HFFc6 (cell line): ENCODE data around the gene GOLGA6L10. TPM values are rescaled to one million over a fixed set of nuclear protein-coding genes. Genes with fewer than 3 reads are reported as not detected.
"Not testable (repeated sequence)": the region's sequence is repeated elsewhere in the genome, so short reads cannot be mapped to it uniquely, and the experiment has no call there.

Experiments
- DNase-seq: peaks from one replicate; pipeline ENCODE4 v3.0.0-alpha.2; 2018
- H3K27ac Mint-ChIP-seq: 2 replicates; pipeline ENCODE4 v1.8.0; 2020; ENCODE audit warnings: mild to moderate bottlenecking, mixed read lengths
- H3K27me3 Mint-ChIP-seq: 2 replicates; pipeline ENCODE4 v1.8.0; 2021; ENCODE audit warnings: mild to moderate bottlenecking, moderate library complexity, mixed read lengths; ENCODE audit not compliant: insufficient read depth
- H3K36me3 Mint-ChIP-seq: 2 replicates; pipeline ENCODE4 v1.8.0; 2021; ENCODE audit warnings: low read depth, mixed read lengths
- H3K4me1 Mint-ChIP-seq: 2 replicates; pipeline ENCODE4 v1.8.0; 2020; ENCODE audit warnings: low read depth, mixed read lengths
- H3K4me3 Mint-ChIP-seq: 2 replicates; pipeline ENCODE4 v1.8.0; 2020; ENCODE audit warnings: mild to moderate bottlenecking, moderate library complexity, mixed read lengths
- H3K9me3 Mint-ChIP-seq: 2 replicates; pipeline ENCODE4 v1.8.0; 2020; ENCODE audit warnings: mild to moderate bottlenecking, mixed read lengths
- long read RNA-seq: library from polyadenylated mRNA; unstranded; transcript quantifications from one replicate; pipeline ENCODE4 v2.0.0, GENCODE V29; 2019
- total RNA-seq, 6 experiments: library from RNA; stranded (reverse); fragmentation: NEBNext Ultra II Directional; extraction: Animal tissue kit (Norgen Biotek cat#: 25700); gene quantifications; 2 replicates in 1 of 6; 3 replicates in 5 of 6; pipeline ENCODE4 v1.2.3, GENCODE V29; 2021
- TF ChIP-seq, protein P1 (sequence below): fragments of 200-600 bp; sonication (generic); IDR thresholded peaks from 2 replicates; pipeline ENCODE4 v1.5.0; 2021; ENCODE audit warnings: antibody characterized with exemption, mild to moderate bottlenecking

Gene GOLGA6L10
- total RNA-seq = under 1 TPM; 0.43 to 0.69 (median 0.51) TPM
- long read RNA-seq = 0 reads

GRCh38 chr15:82349375-82349774, at the start of gene GOLGA6L10:
Gene GOLGA6L10 (minus strand): TSS chr15:82349475. CDS start chr15:82349375, 100 bp downstream.
- H3K4me3 Mint-ChIP-seq, H3K27ac Mint-ChIP-seq, H3K9me3 Mint-ChIP-seq, H3K27me3 Mint-ChIP-seq, H3K36me3 Mint-ChIP-seq, H3K4me1 Mint-ChIP-seq, DNase-seq: not testable (repeated sequence)

GRCh38 chr15:82398785-82399184, 49.5 kb upstream of the GOLGA6L10 start:
- H3K27ac Mint-ChIP-seq = no peak overlapping the region
- DNase-seq = no peak
- no peaks in the 10 kb centered on the region for H3K27me3 Mint-ChIP-seq
- H3K4me1 Mint-ChIP-seq = peaks cover 3% of the 10 kb centered on the region
- TF ChIP-seq, protein P1, sequence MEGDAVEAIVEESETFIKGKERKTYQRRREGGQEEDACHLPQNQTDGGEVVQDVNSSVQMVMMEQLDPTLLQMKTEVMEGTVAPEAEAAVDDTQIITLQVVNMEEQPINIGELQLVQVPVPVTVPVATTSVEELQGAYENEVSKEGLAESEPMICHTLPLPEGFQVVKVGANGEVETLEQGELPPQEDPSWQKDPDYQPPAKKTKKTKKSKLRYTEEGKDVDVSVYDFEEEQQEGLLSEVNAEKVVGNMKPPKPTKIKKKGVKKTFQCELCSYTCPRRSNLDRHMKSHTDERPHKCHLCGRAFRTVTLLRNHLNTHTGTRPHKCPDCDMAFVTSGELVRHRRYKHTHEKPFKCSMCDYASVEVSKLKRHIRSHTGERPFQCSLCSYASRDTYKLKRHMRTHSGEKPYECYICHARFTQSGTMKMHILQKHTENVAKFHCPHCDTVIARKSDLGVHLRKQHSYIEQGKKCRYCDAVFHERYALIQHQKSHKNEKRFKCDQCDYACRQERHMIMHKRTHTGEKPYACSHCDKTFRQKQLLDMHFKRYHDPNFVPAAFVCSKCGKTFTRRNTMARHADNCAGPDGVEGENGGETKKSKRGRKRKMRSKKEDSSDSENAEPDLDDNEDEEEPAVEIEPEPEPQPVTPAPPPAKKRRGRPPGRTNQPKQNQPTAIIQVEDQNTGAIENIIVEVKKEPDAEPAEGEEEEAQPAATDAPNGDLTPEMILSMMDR = no peak
- no peak overlapping the region for H3K4me3 Mint-ChIP-seq
- H3K9me3 Mint-ChIP-seq = no peaks in the 10 kb centered on the region
- peaks cover 11% of the 10 kb centered on the region; the same call in 1 of the 2 replicates for H3K36me3 Mint-ChIP-seq

- Mint-ChIP-seq H3K4me1 (peaks cover 10% of the 10 kb centered on the region), H3K4me3 (no peak overlapping the region), H3K27me3 (peaks cover 2% of the 10 kb centered on the region; the same call in 1 of the 2 replicates), H3K36me3 (peaks cover 11% of the 10 kb centered on the region; the same call in 1 of the 2 replicates), H3K9me3 (no peaks in the 10 kb centered on the region), H3K27ac (no peak overlapping the region)
- TF ChIP-seq, protein P1 = no peak
- no peak for DNase-seq
Observed at GRCh38 chr15:82397817-82398216, 48.5 kb upstream of the GOLGA6L10 start.

GRCh38 chr15:82395788-82396187, 46.5 kb upstream of the GOLGA6L10 start:
- H3K27me3 Mint-ChIP-seq, DNase-seq, H3K27ac Mint-ChIP-seq, H3K9me3 Mint-ChIP-seq, H3K4me3 Mint-ChIP-seq, H3K4me1 Mint-ChIP-seq: not testable (repeated sequence)
- H3K36me3 Mint-ChIP-seq = peaks cover 11% of the 10 kb centered on the region; the same call in 1 of the 2 replicates

- H3K27me3 Mint-ChIP-seq = peaks cover 2% of the 10 kb centered on the region
- H3K27ac Mint-ChIP-seq = peak overlapping the region; percentile 28; the same call in 1 of the 2 replicates
- peak; percentile 13 for DNase-seq
Observed at GRCh38 chr15:82393671-82394070, 44.4 kb upstream of the GOLGA6L10 start.

DNA sequence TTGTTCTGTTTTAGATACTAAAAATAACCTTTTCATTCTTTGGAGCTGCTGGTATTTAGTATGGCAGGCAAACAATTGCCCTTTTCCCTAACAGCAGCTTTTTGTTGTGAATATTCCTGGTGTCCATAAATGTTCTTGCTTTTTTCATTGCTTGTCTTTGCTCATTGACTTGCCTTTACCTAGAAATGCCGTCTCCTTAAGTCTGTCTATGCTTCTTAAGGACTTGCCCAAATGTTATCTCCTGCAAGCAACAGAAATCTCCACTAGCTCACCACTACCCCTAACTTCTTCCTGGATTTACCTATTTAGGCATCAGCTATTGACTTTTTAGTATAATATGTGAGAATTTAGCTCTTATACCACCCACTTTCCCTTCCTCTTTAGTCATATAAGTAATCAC, 42.8 kb upstream of the GOLGA6L10 start:
- H3K9me3 Mint-ChIP-seq, H3K27ac Mint-ChIP-seq, H3K36me3 Mint-ChIP-seq, H3K4me1 Mint-ChIP-seq, H3K4me3 Mint-ChIP-seq, DNase-seq, H3K27me3 Mint-ChIP-seq: not testable (repeated sequence)

More at GRCh38 chr15:82393671-82394070, 44.4 kb upstream of the GOLGA6L10 start:
- H3K4me3 Mint-ChIP-seq = no peak overlapping the region
- TF ChIP-seq, protein P1 = no peak
- H3K36me3 Mint-ChIP-seq = peaks cover 11% of the 10 kb centered on the region; the same call in 1 of the 2 replicates
- H3K4me1 Mint-ChIP-seq = peaks cover 10% of the 10 kb centered on the region
- no peaks in the 10 kb centered on the region for H3K9me3 Mint-ChIP-seq

DNA sequence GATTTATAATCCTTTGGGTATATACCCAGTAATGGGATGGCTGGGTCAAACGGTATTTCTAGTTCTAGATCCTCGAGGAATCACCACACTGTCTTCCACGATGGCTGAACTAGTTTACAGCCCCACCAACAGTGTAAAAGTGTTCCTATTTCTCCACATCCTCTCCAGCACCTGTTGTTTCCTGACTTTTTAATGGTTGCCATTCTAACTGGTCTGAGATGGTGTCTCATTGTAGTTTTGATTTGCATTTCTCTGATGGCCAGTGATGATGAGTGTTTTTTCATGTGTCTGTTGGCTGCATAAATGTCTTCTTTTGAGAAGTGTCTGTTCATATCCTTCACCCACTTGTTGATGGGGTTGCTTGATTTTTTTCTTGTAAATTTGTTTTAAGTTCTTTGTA, 40.9 kb upstream of the GOLGA6L10 start:
- not testable (repeated sequence) for H3K4me1 Mint-ChIP-seq, H3K9me3 Mint-ChIP-seq, DNase-seq, H3K27ac Mint-ChIP-seq, H3K36me3 Mint-ChIP-seq, H3K27me3 Mint-ChIP-seq, H3K4me3 Mint-ChIP-seq

DNA sequence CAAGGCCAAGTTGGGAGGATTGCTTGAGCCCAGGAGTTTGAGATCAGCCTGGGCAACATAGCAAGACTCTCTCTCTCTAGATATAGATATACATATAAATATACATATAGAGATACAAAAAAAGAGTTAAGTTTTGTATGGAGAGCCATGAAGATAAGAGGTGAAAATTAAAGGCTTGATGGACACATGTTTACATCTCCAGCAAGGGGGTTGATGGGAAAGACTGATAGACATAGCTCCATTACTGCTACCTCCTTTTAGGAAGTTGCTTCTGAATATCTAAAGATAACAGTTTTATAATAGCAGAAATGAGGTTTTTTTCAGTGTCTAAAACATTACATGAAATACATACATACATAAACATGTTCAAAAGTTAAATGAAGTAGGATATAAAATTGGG, 37.9 kb upstream of the GOLGA6L10 start:
- not testable (repeated sequence) for DNase-seq, H3K27ac Mint-ChIP-seq, H3K4me1 Mint-ChIP-seq, H3K9me3 Mint-ChIP-seq, H3K36me3 Mint-ChIP-seq, H3K4me3 Mint-ChIP-seq, H3K27me3 Mint-ChIP-seq

GRCh38 chr15:82381330-82381955, 32.2 kb upstream of the GOLGA6L10 start:
- not testable (repeated sequence) for H3K27me3 Mint-ChIP-seq, H3K36me3 Mint-ChIP-seq, H3K27ac Mint-ChIP-seq, H3K4me1 Mint-ChIP-seq, H3K9me3 Mint-ChIP-seq, DNase-seq, H3K4me3 Mint-ChIP-seq
